ENCODE data around the gene FTL.

GRCh38 chr19:48945817-48946216, 19.3 kb upstream of the FTL start:
- TF ChIP-seq RAD21 (conservative IDR thresholded peaks at IDR 0.05 in 1 of 2, IDR thresholded peaks at IDR 0.05 in 1 of 2) (no peak), FOSB (CRISPR knock-in tag; IDR thresholded peaks at IDR 0.05) (no peak), POLR2A (IDR thresholded peaks at IDR 0.05; ENCODE audit: low read length) (no peak), POLR2AphosphoS2 (conservative IDR thresholded peaks at IDR 0.05; ENCODE audit: low read length) (no peak), ZC3H11A (IDR thresholded peaks at IDR 0.05) (no peak), CTCF (IDR thresholded peaks at IDR 0.05) (no peak), NR3C1 (IDR thresholded peaks at IDR 0.05) (no peak), EP300 (IDR thresholded peaks at IDR 0.05) (no peak), JUN (IDR thresholded peaks at IDR 0.05) (no peak), CHD2 (IDR thresholded peaks at IDR 0.05; ENCODE audit: low read length, partially characterized antibody) (no peak), BCL3 (IDR thresholded peaks at IDR 0.05) (no peak), SMC3 (IDR thresholded peaks at IDR 0.05) (no peak), NPAS2 (CRISPR knock-in tag; IDR thresholded peaks at IDR 0.05; ENCODE audit: borderline replicate concordance) (no peak)
